Endodermal cell (in vitro differentiated cells): ENCODE data around the gene SCAMP1. TPM values are rescaled to one million over a fixed set of nuclear protein-coding genes. Genes with fewer than 3 reads are reported as not detected.
A peak's percentile ranks its signal among the peaks of the same experiment; 100 is the strongest.

ENCODE experiments used
- DNase-seq: peaks from one replicate; pipeline ENCODE4 v3.0.0-alpha.2; 2017
- H3K27ac ChIP-seq: 2 replicates; pipeline ENCODE4 v1.5.1; 2013; ENCODE audit warnings: mild to moderate bottlenecking, low read depth, low read length, moderate library complexity
- H3K27me3 ChIP-seq: 2 replicates; pipeline ENCODE4 v1.6.1; 2013; ENCODE audit warnings: mild to moderate bottlenecking, low read length, moderate library complexity; ENCODE audit not compliant: insufficient read depth, control insufficient read depth, poor library complexity, severe bottlenecking
- H3K36me3 ChIP-seq: 2 replicates; pipeline ENCODE4 v1.7.0; 2013; ENCODE audit warnings: mild to moderate bottlenecking, low read length, moderate library complexity; ENCODE audit not compliant: control insufficient read depth, insufficient read depth
- H3K4me1 ChIP-seq: one replicate; pipeline ENCODE4 v1.7.0; 2013; ENCODE audit warnings: low read length; ENCODE audit not compliant: control insufficient read depth, insufficient read depth
- H3K4me3 ChIP-seq: 2 replicates; pipeline ENCODE4 v1.5.1; 2013; ENCODE audit warnings: mild to moderate bottlenecking, low read length, moderate library complexity
- H3K9ac ChIP-seq: 2 replicates; pipeline ENCODE4 v1.6.1; 2013; ENCODE audit warnings: mild to moderate bottlenecking, low read length, moderate library complexity; ENCODE audit not compliant: poor library complexity, severe bottlenecking; ENCODE audit errors: extremely low read depth
- H3K9me3 ChIP-seq: 2 replicates; pipeline ENCODE4 v1.6.1; 2013; ENCODE audit warnings: mild to moderate bottlenecking, low read length, moderate library complexity; ENCODE audit not compliant: control insufficient read depth
- H3K27ac Mint-ChIP-seq: 2 replicates; pipeline ENCODE4 v1.8.0; 2020; ENCODE audit warnings: mixed read lengths
- H3K27me3 Mint-ChIP-seq: 2 replicates; pipeline ENCODE4 v1.8.0; 2021; ENCODE audit warnings: mild to moderate bottlenecking, mixed read lengths; ENCODE audit not compliant: insufficient read depth
- H3K36me3 Mint-ChIP-seq: 2 replicates; pipeline ENCODE4 v1.8.0; 2020; ENCODE audit warnings: low read depth, mixed read lengths
- H3K4me1 Mint-ChIP-seq: 2 replicates; pipeline ENCODE4 v1.8.0; 2020; ENCODE audit warnings: mixed read lengths
- H3K4me3 Mint-ChIP-seq: 2 replicates; pipeline ENCODE4 v1.8.0; 2020; ENCODE audit warnings: mild to moderate bottlenecking, moderate library complexity, mixed read lengths
- H3K9me3 Mint-ChIP-seq: 2 replicates; pipeline ENCODE4 v1.8.0; 2020; ENCODE audit warnings: mild to moderate bottlenecking, mixed read lengths
- CTCF ChIP-seq: fragments of 200-600 bp; sonication (generic); conservative IDR thresholded peaks from 2 replicates; pipeline ENCODE4 v1.5.0; 2021; ENCODE audit warnings: antibody characterized with exemption, mild to moderate bottlenecking
- WGBS, 2 experiments: methylation state at CpG; one replicate each; pipeline versions ENCODE4 v1.1.5 to v1.1.7; 2013; ENCODE audit warnings: missing lambda C conversion rate in 2 of 2, mixed read lengths in 1 of 2; ENCODE audit not compliant: insufficient coverage in 1 of 2, insufficient read length in 1 of 2; 5-methylcytosine and 5-hydroxymethylcytosine counted together
- long read RNA-seq, 4 experiments: library from polyadenylated mRNA in 2 of 4; library from RNA in 1 of 4; library from capped mRNA in 1 of 4; stranded (forward) in 3 of 4; unstranded in 1 of 4; transcript quantifications; one replicate each; pipeline ENCODE4 v2.0.0, GENCODE V29; 2020 to 2021; ENCODE audit warnings: inconsistent platforms in 1 of 4
- polyA plus RNA-seq, 2 experiments: library from polyadenylated mRNA; stranded (reverse); fragments of 50-300 nt; gene quantifications; one replicate each; pipeline ENCODE4 v1.2.3, GENCODE V29; 2013
- total RNA-seq, 2 donors: library from RNA; stranded (reverse); fragmentation: NEBNext Ultra II Directional in 1 of 2; extraction: Animal tissue kit (Norgen Biotek cat#: 25700) in 1 of 2; gene quantifications; 2 replicates in 1 of 2; 3 replicates in 1 of 2; pipeline ENCODE4 v1.2.1, GENCODE V29; 2021

The SCAMP1 gene
- 10 to 100 TPM; 53.3 to 56.4 TPM for total RNA-seq
- polyA plus RNA-seq (2013, experiment 1 of 2), result 39.8 TPM
- polyA plus RNA-seq (2013, experiment 2 of 2), result 37.1 TPM
- long read RNA-seq, experiment 1, full-length matches to known transcripts, result 2 of 23 reads
- long read RNA-seq, experiment 1, partial matches to known transcripts, result 0 of 23 reads
- long read RNA-seq, experiment 1, other reads (novel, unspliced or antisense), result 21 of 23 reads
- long read RNA-seq, experiment 2, full-length matches to known transcripts, result 125 of 163 reads
- long read RNA-seq, experiment 2, partial matches to known transcripts, result 1 of 163 reads
- long read RNA-seq, experiment 2, other reads (novel, unspliced or antisense), result 37 of 163 reads
- long read RNA-seq, experiment 3, full-length matches to known transcripts, result 320 of 387 reads
- long read RNA-seq, experiment 3, partial matches to known transcripts, result 2 of 387 reads
- long read RNA-seq, experiment 3, other reads (novel, unspliced or antisense), result 65 of 387 reads
- long read RNA-seq, experiment 4, full-length matches to known transcripts, result 23 of 36 reads
- long read RNA-seq, experiment 4, partial matches to known transcripts, result 2 of 36 reads
- long read RNA-seq, experiment 4, other reads (novel, unspliced or antisense), result 11 of 36 reads

GRCh38 chr5:78359831-78360673 lies at the start of gene SCAMP1:
Gene SCAMP1 (plus strand): TSS chr5:78360617. CDS start chr5:78360672, 55 bp downstream.
- Mint-ChIP-seq H3K27ac (peak within 1 kb of the TSS; percentile 96), H3K9me3 (no peaks in the 10 kb centered on the region), H3K36me3 (peaks cover 3% of the 10 kb centered on the region), H3K4me1 (peaks cover 26% of the 10 kb centered on the region), H3K27me3 (no peaks in the 10 kb centered on the region), H3K4me3 (peak within 1 kb of the TSS; percentile 94)
- 0 to 1% methylated on average over 28 to 79 of the region's 79 CpGs for WGBS, 2 experiments
- no peaks in the 10 kb centered on the region for H3K4me1 ChIP-seq
- peak within 1 kb of the TSS; percentile 94 for H3K4me3 ChIP-seq
- peaks cover 8% of the 10 kb centered on the region for H3K36me3 ChIP-seq
- peak within 1 kb of the TSS; percentile 82 for H3K27ac ChIP-seq
- H3K9ac ChIP-seq, result peak within 1 kb of the TSS; percentile 78
- H3K9me3 ChIP-seq, result no peaks in the 10 kb centered on the region
- no peaks in the 10 kb centered on the region for H3K27me3 ChIP-seq
- TF ChIP-seq CTCF, result peak; percentile 60
- peak; percentile 97 for DNase-seq

GRCh38 chr5:78317515-78317914 lies 42.9 kb upstream of the SCAMP1 start:
- TF ChIP-seq CTCF, result no peak
- no peak overlapping the region for H3K27ac ChIP-seq
- no peak for DNase-seq
- H3K4me3 ChIP-seq, result no peak overlapping the region
- no peaks in the 10 kb centered on the region for H3K27me3 ChIP-seq
- H3K36me3 ChIP-seq, result no peaks in the 10 kb centered on the region
- peaks cover 20% of the 10 kb centered on the region for H3K4me1 Mint-ChIP-seq
- H3K9me3 Mint-ChIP-seq, result peaks cover 5% of the 10 kb centered on the region
- no peak overlapping the region for H3K27ac Mint-ChIP-seq
- no peak overlapping the region for H3K4me3 Mint-ChIP-seq
- peaks cover 9% of the 10 kb centered on the region for H3K4me1 ChIP-seq
- H3K36me3 Mint-ChIP-seq, result no peaks in the 10 kb centered on the region
- peaks cover 11% of the 10 kb centered on the region for H3K9me3 ChIP-seq
- H3K9ac ChIP-seq, result no peak overlapping the region
- 83 to 96% methylated on average over 2 to 5 of the region's 5 CpGs for WGBS, 2 experiments
- no peaks in the 10 kb centered on the region for H3K27me3 Mint-ChIP-seq

- DNase-seq, result no peak
- Histone ChIP-seq H3K36me3 (no peaks in the 10 kb centered on the region), H3K27me3 (no peaks in the 10 kb centered on the region), H3K4me3 (no peak overlapping the region), H3K9me3 (peaks cover 11% of the 10 kb centered on the region), H3K27ac (no peak overlapping the region), H3K4me1 (peaks cover 15% of the 10 kb centered on the region), H3K9ac (no peak overlapping the region)
- TF ChIP-seq CTCF, result no peak
- no peak overlapping the region for H3K27ac Mint-ChIP-seq
- H3K36me3 Mint-ChIP-seq, result no peaks in the 10 kb centered on the region
- WGBS, 2 experiments, result 100% methylated on average over 2 to 3 of the region's 3 CpGs
- H3K4me1 Mint-ChIP-seq, result peaks cover 25% of the 10 kb centered on the region
- H3K27me3 Mint-ChIP-seq, result no peaks in the 10 kb centered on the region
- no peak overlapping the region for H3K4me3 Mint-ChIP-seq
- peaks cover 5% of the 10 kb centered on the region for H3K9me3 Mint-ChIP-seq
These were observed 42.1 kb upstream of the SCAMP1 start for GRCh38 chr5:78318337-78318736.
